Ascending aorta (tissue), 2 donors: ENCODE results near the gene LPO. TPM values are rescaled to one million over a fixed set of nuclear protein-coding genes. Genes with fewer than 3 reads are reported as not detected.

ENCODE experiments used
- DNase-seq, 2 donors: peaks; one replicate each; pipeline ENCODE4 v3.0.0-alpha.2; 2019; ENCODE audit warnings: low spot score in 2 of 2
- H3K27ac ChIP-seq, 2 donors: fragments of 200-600 bp; sonication (generic); one replicate each; pipeline ENCODE4 v1.5.1; 2016 to 2017; ENCODE audit warnings: mild to moderate bottlenecking in 1 of 2
- H3K27me3 ChIP-seq: fragments of 200-600 bp; sonication (generic); one replicate; pipeline ENCODE4 v1.5.1; 2017
- H3K36me3 ChIP-seq, 2 donors: fragments of 200-600 bp; sonication (generic); one replicate each; pipeline ENCODE4 v1.5.1; 2016
- H3K4me1 ChIP-seq, 2 donors: fragments of 200-600 bp; sonication (generic); one replicate each; pipeline ENCODE4 v1.5.1; 2016 to 2017; ENCODE audit warnings: mild to moderate bottlenecking in 1 of 2
- H3K4me3 ChIP-seq, 2 donors: fragments of 200-600 bp; sonication (generic); one replicate each; pipeline ENCODE4 v1.5.1; 2016 to 2017; ENCODE audit warnings: mild to moderate bottlenecking in 1 of 2
- H3K9me3 ChIP-seq, 2 donors: fragments of 200-600 bp; sonication (generic); one replicate each; pipeline ENCODE4 v1.5.1; 2016
- intact Hi-C: fragments of 100-400 bp; cut with DNase I; formaldehyde crosslinking; loops from one replicate; pipeline ENCODE4 v1.15.1; 2023
- total RNA-seq: library from RNA; depleted of rRNA; stranded (reverse); fragments of >200 nt; gene quantifications from one replicate; pipeline ENCODE4 v1.1.0, GENCODE V29; 2016
- TF ChIP-seq, protein P1 (sequence below), 3 experiments: fragments of 200-600 bp in 2 of 3; fragments of 450-650 bp in 1 of 3; sonication (generic) in 2 of 3; IDR thresholded peaks; one replicate each; pipeline ENCODE4 v1.5.1; 2016 to 2019; ENCODE audit warnings: antibody characterized with exemption in 3 of 3, mild to moderate bottlenecking in 1 of 3, moderate library complexity in 1 of 3

The LPO gene
- not detected for total RNA-seq

GRCh38 chr17:58238147-58238634, at the start of gene LPO:
Gene LPO, plus strand, starts transcription at chr17:58238584. Its CDS starts 4,396 bp downstream, at chr17:58242980.
- Histone ChIP-seq H3K27ac (no peak within 1 kb of the TSS), H3K4me1 (no peaks in the 10 kb centered on the region), H3K4me3 (no peak within 1 kb of the TSS), H3K36me3 (no peaks in the 10 kb centered on the region), H3K9me3 (no peaks in the 10 kb centered on the region), H3K27me3 (no peaks in the 10 kb centered on the region)
- TF ChIP-seq, protein P1, sequence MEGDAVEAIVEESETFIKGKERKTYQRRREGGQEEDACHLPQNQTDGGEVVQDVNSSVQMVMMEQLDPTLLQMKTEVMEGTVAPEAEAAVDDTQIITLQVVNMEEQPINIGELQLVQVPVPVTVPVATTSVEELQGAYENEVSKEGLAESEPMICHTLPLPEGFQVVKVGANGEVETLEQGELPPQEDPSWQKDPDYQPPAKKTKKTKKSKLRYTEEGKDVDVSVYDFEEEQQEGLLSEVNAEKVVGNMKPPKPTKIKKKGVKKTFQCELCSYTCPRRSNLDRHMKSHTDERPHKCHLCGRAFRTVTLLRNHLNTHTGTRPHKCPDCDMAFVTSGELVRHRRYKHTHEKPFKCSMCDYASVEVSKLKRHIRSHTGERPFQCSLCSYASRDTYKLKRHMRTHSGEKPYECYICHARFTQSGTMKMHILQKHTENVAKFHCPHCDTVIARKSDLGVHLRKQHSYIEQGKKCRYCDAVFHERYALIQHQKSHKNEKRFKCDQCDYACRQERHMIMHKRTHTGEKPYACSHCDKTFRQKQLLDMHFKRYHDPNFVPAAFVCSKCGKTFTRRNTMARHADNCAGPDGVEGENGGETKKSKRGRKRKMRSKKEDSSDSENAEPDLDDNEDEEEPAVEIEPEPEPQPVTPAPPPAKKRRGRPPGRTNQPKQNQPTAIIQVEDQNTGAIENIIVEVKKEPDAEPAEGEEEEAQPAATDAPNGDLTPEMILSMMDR (IDR thresholded peaks at IDR 0.05), result no peak
- intact Hi-C loops, result no loop called here
- no peak for DNase-seq

DNA sequence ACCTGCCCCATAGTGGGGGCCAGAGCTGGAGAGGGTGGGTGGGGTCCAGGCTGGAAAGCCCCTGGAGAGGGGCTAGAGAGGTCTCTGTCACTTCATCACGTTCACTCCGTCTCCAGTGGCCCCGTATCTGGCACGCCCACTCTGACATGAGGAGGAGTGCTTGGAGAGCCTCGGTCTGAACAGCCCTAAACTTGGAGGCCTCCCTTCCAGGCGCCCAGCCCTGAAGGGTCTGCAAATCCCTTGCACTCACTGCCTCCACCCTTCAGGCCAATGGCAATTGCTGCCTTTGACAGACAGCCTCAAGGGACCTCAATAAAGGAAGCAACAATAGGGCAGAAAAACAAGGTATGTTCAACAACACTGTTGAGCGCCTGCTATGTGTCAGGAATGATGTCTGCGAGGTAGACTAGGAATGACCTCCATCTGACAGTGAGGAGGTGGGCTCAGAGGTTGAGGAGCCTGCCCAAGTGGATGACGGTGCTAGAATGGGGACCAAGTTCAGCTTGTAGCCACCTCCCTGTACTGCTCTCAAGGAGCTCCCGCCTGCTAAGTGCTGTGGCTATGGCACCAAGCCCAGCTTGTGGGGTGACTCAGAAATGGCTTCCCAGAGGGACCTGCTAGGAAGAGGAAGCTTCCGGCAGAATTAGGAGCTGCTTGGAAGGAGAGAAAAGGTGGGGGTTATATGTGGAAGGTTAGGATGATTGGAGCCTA, 48.8 kb upstream of the LPO start:
- Histone ChIP-seq H3K36me3 (no peaks in the 10 kb centered on the region), H3K4me3 (no peak overlapping the region), H3K9me3 (no peaks in the 10 kb centered on the region), H3K27ac (no peak overlapping the region), H3K4me1 (no peaks in the 10 kb centered on the region), H3K27me3 (no peaks in the 10 kb centered on the region)
- TF ChIP-seq, protein P1 (IDR thresholded peaks at IDR 0.05), result no peak
- peak in 1 of 2 donors; percentile 63 for DNase-seq
- intact Hi-C loops, result no loop called here

GRCh38 chr17:58191241-58191896, 47.0 kb upstream of the LPO start:
- TF ChIP-seq, protein P1 (IDR thresholded peaks at IDR 0.05), result no peak
- peak in 1 of 2 donors; percentile 40 for DNase-seq
- Histone ChIP-seq H3K36me3 (no peaks in the 10 kb centered on the region), H3K9me3 (no peaks in the 10 kb centered on the region), H3K4me1 (no peaks in the 10 kb centered on the region), H3K27me3 (no peaks in the 10 kb centered on the region), H3K4me3 (no peak overlapping the region), H3K27ac (no peak overlapping the region)
- intact Hi-C loops, result no loop called here

DNA sequence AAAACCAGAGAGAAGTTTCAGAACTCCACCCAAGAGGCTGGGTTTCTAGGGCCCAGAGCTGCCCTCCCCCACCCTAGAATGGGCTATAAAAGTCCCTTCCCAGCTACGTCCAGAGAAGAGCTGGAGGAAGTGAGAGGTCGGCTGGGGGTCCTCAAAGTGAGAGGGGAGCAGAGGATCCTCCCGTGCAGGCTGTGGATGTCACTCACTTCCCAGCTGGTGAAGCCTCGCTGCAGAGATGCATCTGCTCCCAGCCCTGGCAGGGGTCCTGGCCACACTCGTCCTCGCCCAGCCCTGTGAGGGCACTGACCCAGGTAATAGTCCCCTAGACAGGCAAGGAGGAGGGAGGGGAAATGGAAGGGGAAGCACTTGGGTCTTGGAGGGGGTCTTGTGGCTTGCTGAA, 45.8 kb upstream of the LPO start, which contains the start of gene EPX:
Gene EPX (plus strand): TSS at position 115 of the 400 bp plus-strand sequence. CDS start 121 bp downstream, at position 236.
- Histone ChIP-seq H3K27ac (no peak within 1 kb of the TSS), H3K27me3 (no peaks in the 10 kb centered on the region), H3K9me3 (no peaks in the 10 kb centered on the region), H3K36me3 (no peaks in the 10 kb centered on the region), H3K4me1 (no peaks in the 10 kb centered on the region), H3K4me3 (no peak within 1 kb of the TSS)
- DNase-seq, result no peak
- TF ChIP-seq, protein P1 (IDR thresholded peaks at IDR 0.05), result no peak
- intact Hi-C loops, result no loop called here

DNA sequence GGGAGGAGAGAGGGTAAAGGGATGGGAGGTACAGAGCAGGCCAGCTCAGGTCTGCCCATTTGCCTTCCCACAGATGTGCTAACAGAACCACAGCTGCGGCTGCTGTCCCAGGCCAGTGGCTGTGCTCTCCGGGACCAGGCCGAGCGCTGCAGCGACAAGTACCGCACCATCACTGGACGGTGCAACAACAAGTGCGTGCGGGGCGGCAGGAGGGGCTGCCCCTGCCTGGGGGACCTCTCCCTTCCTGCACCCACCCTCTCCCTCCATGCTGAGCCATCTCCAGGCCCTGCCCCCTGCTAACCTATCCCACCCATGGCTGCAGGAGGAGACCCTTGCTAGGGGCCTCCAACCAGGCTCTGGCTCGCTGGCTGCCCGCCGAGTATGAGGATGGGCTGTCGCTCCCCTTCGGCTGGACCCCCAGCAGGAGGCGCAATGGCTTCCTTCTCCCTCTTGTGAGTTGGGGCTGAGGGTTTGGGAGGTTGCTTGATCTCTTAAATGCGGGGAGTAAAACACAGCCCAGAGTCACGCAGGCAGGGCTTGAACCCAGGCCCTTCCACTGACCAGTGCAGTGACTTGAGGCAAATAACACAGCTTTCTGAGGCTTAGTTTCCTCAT, 44.6 kb upstream of the LPO start:
- DNase-seq, result peak in 1 of 2 donors; percentile 50
- no peaks in the 10 kb centered on the region for H3K36me3 ChIP-seq
- TF ChIP-seq, protein P1 (IDR thresholded peaks at IDR 0.05), result no peak
- H3K9me3 ChIP-seq, result no peaks in the 10 kb centered on the region
- H3K27ac ChIP-seq, result no peak overlapping the region
- intact Hi-C loops, result no loop called here
- H3K4me1 ChIP-seq, result no peaks in the 10 kb centered on the region
- no peaks in the 10 kb centered on the region for H3K27me3 ChIP-seq
- no peak overlapping the region for H3K4me3 ChIP-seq
